Karpas-422 (cell line): ENCODE results near the gene FLT4. TPM values are rescaled to one million over a fixed set of nuclear protein-coding genes. Genes with fewer than 3 reads are reported as not detected.
A peak's percentile ranks its signal among the peaks of the same experiment; 100 is the strongest.

Source experiments
- DNase-seq: peaks from one replicate; pipeline ENCODE4 v3.0.0-alpha.2; 2015
- H2AFZ ChIP-seq: fragments of 200-600 bp; sonication (generic); 2 replicates; pipeline ENCODE4 v1.6.1; 2014; ENCODE audit warnings: antibody characterized with exemption, low read length, mixed read lengths
- H3K27ac ChIP-seq: fragments of 200-600 bp; sonication (generic); 2 replicates; pipeline ENCODE4 v1.5.1; 2014; ENCODE audit warnings: mild to moderate bottlenecking, low read length, moderate library complexity
- H3K27me3 ChIP-seq: fragments of 200-600 bp; sonication (generic); 2 replicates; pipeline ENCODE4 v1.6.1; 2014; ENCODE audit warnings: low read length, mixed read lengths
- H3K36me3 ChIP-seq: fragments of 200-600 bp; sonication (generic); 2 replicates; pipeline ENCODE4 v1.6.1; 2014; ENCODE audit warnings: low read length, mixed read lengths; ENCODE audit not compliant: insufficient read depth
- H3K4me1 ChIP-seq: fragments of 200-600 bp; sonication (generic); 2 replicates; pipeline ENCODE4 v1.6.1; 2014; ENCODE audit warnings: mild to moderate bottlenecking, low read length, mixed read lengths
- H3K4me2 ChIP-seq: fragments of 200-600 bp; sonication (generic); 2 replicates; pipeline ENCODE4 v1.6.1; 2014; ENCODE audit warnings: low read length, low read depth, mild to moderate bottlenecking; ENCODE audit not compliant: poor library complexity, severe bottlenecking
- H3K4me3 ChIP-seq: fragments of 200-600 bp; sonication (generic); 2 replicates; pipeline ENCODE4 v1.5.1; 2014; ENCODE audit warnings: mild to moderate bottlenecking, antibody characterized with exemption, low read length, mixed read lengths
- H3K79me2 ChIP-seq: fragments of 200-600 bp; sonication (generic); 2 replicates; pipeline ENCODE4 v1.6.1; 2014; ENCODE audit warnings: mild to moderate bottlenecking, low read length, mixed read lengths
- H3K9ac ChIP-seq: fragments of 200-600 bp; sonication (generic); 2 replicates; pipeline ENCODE4 v1.6.0; 2014; ENCODE audit warnings: low read length
- H3K9me2 ChIP-seq: fragments of 200-600 bp; sonication (generic), shearing (Covaris generic); replicated peaks from 2 replicates; pipeline ENCODE4 v1.6.0; 2014; ENCODE audit warnings: mild to moderate bottlenecking, low read length, moderate library complexity; ENCODE audit not compliant: insufficient read depth
- H3K9me3 ChIP-seq: fragments of 300-700, 200-600 bp; sonication (generic); 2 replicates; pipeline ENCODE4 v1.6.1; 2014; ENCODE audit warnings: low read length, mixed read lengths
- H4K20me1 ChIP-seq: fragments of 200-600 bp; sonication (generic); 2 replicates; pipeline ENCODE4 v1.6.1; 2014; ENCODE audit warnings: mild to moderate bottlenecking, antibody characterized with exemption, low read length, low read depth; ENCODE audit not compliant: insufficient read depth
- total RNA-seq: library from RNA; depleted of rRNA; stranded (reverse); fragments of >200 nt; shearing (Covaris generic); gene quantifications from 2 replicates; pipeline ENCODE4 v1.2.3, GENCODE V29; 2014; ENCODE audit warnings: low replicate concordance

Gene FLT4
- total RNA-seq, 1 experiment from 2014 or later: not detected

DNA sequence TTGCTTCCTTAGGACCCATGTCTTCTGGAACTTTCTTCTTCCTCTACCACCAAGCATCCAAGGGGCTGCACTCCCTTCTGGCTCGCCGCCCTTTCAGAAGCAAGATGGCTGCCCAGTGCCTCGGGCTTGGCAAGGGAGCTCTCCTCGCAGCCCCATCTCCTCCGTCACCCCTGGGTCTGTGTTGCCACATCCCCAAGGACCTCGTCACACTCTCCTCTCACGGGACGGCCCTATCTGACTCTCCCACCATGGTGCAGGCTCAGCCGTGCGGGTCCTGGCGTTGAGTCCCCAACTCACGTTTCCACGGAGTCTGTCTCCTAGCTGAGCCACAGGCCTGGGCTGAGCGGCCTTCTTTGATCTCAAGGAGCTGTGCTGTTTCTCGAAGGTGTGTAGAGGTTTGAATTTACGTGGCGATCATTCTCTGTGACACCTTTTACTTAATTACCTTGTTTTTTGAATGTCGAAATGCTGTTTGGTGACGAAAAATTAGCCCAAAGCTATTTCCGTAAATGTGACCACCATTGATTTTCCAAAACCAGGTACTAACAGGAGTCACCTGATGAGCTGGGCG, 43.1 kb downstream of the FLT4 start:
- DNase-seq: no peak
- no peak overlapping the region; the same call in 1 of the 2 replicates for H2AFZ ChIP-seq

DNA sequence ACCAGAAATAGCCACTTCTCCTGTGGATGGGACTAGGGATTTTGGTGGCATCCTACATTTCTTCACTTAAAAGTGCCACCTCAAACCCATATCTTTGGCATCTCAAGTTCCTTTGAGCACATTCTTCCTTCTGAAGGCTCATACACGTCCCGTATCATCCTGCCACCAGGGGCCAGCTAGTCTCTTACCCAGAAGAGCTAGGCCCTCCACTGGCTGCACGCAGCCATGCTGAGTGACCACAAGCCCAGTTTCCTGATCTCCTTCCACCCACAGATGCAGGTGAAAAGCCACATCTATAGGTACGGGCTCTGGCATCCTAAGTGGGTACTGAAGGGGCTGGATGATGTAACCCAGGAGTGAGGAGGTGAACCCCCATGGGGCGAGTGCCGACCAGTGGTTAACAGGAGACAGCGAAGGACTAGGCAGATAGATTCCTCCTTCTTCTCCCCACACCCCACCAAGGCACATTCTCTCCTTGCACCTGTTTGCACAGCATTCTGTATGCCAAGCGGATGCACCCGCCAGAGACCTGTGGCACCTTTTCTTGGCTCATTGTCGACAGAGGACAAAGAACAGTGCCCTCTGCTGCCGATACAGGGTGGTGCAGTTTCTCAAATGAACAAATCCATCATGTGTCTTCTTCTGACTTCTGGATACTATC, 43.7 kb downstream of the FLT4 start:
- Histone ChIP-seq H3K9ac (no peak overlapping the region), H3K4me2 (no peak overlapping the region), H3K4me1 (no peaks in the 10 kb centered on the region), H3K4me3 (no peak overlapping the region), H2AFZ (no peak overlapping the region), H3K27ac (no peak overlapping the region), H3K36me3 (no peaks in the 10 kb centered on the region), H3K9me2 (no peaks in the 10 kb centered on the region), H3K9me3 (no peaks in the 10 kb centered on the region), H3K27me3 (no peaks in the 10 kb centered on the region), H3K79me2 (no peaks in the 10 kb centered on the region), H4K20me1 (no peaks in the 10 kb centered on the region)
- DNase-seq: peak; percentile 84

More for the DNA sequence above, 43.1 kb downstream of the FLT4 start:
- Histone ChIP-seq H3K9ac (no peak overlapping the region), H3K4me2 (no peak overlapping the region), H3K4me3 (no peak overlapping the region), H3K27me3 (no peaks in the 10 kb centered on the region), H3K36me3 (no peaks in the 10 kb centered on the region), H3K79me2 (no peaks in the 10 kb centered on the region), H3K9me3 (no peaks in the 10 kb centered on the region), H4K20me1 (no peaks in the 10 kb centered on the region), H3K4me1 (no peaks in the 10 kb centered on the region), H3K9me2 (no peaks in the 10 kb centered on the region), H3K27ac (no peak overlapping the region)

DNA sequence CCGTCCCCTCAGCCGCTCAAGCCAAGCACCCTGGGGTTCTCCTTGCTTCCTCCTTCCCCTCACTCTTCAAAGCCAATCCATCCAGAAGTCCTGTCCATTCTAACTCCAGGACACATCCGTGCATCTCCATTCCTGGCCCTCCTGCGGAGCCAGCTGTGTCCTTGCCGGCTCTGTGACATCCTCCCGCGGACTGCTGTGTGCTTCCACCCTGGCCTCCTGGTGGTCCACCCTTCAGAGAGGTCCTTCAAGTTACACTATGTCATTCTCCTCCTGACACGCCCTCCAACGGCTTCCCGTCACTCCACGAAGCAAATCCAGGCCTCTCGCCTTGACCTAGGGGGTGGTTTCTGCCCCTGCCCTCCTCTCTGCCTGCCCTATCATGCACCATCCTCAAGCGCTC, 45.1 kb downstream of the FLT4 start:
- H2AFZ ChIP-seq: no peak overlapping the region
- H3K9me3 ChIP-seq: no peaks in the 10 kb centered on the region
- no peak overlapping the region for H3K4me3 ChIP-seq
- no peaks in the 10 kb centered on the region for H3K9me2 ChIP-seq
- DNase-seq: no peak
- H3K79me2 ChIP-seq: no peaks in the 10 kb centered on the region
- H3K9ac ChIP-seq: no peak overlapping the region
- no peak overlapping the region for H3K27ac ChIP-seq
- H3K36me3 ChIP-seq: no peaks in the 10 kb centered on the region
- no peak overlapping the region for H3K4me2 ChIP-seq
- no peaks in the 10 kb centered on the region for H4K20me1 ChIP-seq
- no peaks in the 10 kb centered on the region for H3K27me3 ChIP-seq
- H3K4me1 ChIP-seq: no peaks in the 10 kb centered on the region

DNA sequence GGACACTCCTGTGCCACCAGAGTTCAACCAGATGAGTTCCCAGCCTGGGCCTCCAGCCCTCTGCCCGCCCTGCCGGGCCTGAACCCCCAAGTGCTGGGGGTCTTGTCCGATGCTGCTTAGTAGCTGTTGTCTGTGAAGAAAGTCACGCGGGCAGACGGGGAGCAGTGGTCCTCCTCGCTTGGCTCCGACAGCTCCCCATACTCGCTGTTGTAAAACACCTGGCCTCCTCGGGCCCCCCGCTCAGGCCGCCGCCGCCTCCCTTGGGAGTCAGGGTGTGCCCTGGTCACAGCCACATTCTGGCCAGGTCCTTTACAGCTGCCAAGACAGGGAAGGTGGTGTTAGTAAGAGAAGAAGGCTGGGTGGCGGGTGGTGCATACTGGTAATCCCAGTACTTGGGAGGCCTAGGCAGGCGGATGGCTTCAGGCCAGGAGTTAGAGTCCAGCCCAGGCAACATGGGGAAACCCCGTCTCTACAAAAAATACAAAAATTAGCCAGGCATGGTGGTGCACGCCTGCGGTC, 46.3 kb downstream of the FLT4 start:
- H3K9ac ChIP-seq: no peak overlapping the region
- no peak overlapping the region for H3K4me2 ChIP-seq
- no peaks in the 10 kb centered on the region for H3K79me2 ChIP-seq
- no peaks in the 10 kb centered on the region for H4K20me1 ChIP-seq
- no peak overlapping the region for H2AFZ ChIP-seq
- no peaks in the 10 kb centered on the region for H3K4me1 ChIP-seq
- no peaks in the 10 kb centered on the region for H3K9me2 ChIP-seq
- no peak for DNase-seq
- H3K4me3 ChIP-seq: no peak overlapping the region
- no peaks in the 10 kb centered on the region for H3K36me3 ChIP-seq
- H3K27me3 ChIP-seq: no peaks in the 10 kb centered on the region
- H3K9me3 ChIP-seq: no peaks in the 10 kb centered on the region
- H3K27ac ChIP-seq: no peak overlapping the region

DNA sequence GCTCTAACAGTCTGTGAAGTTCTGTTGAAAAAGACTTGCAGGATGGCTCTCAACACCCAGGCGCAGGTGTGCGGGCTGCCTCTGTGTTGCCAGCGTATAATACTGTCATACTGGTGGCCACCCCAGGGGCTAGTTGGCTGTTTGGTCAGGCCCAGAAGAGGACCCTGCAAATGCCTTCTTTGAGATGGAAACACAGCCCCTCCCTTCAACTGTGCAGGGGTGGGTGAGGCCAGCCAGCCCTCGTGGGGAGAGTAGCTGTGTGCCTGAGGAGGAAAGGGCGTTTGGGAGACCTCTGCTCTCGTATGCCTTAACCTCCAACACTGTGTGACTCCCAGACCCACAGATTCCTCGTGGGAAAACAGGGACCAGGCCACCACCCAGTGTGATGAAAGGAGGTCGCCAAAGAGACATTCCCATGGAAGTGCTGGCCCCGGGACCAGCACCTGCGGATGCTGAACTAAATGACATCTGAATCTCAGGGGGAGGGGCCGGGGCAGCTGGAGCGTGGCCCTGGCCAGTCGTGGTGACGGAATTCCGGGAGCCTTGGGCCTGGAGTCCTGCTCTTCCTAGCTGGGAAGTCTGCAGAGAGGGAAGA, 46.8 kb downstream of the FLT4 start:
- Histone ChIP-seq H3K4me1 (no peaks in the 10 kb centered on the region), H3K36me3 (no peaks in the 10 kb centered on the region), H3K27ac (no peak overlapping the region), H2AFZ (no peak overlapping the region), H4K20me1 (no peaks in the 10 kb centered on the region), H3K79me2 (no peaks in the 10 kb centered on the region), H3K9me2 (no peaks in the 10 kb centered on the region), H3K9ac (no peak overlapping the region), H3K4me2 (no peak overlapping the region), H3K9me3 (no peaks in the 10 kb centered on the region), H3K4me3 (no peak overlapping the region), H3K27me3 (no peaks in the 10 kb centered on the region)
- no peak for DNase-seq

DNA sequence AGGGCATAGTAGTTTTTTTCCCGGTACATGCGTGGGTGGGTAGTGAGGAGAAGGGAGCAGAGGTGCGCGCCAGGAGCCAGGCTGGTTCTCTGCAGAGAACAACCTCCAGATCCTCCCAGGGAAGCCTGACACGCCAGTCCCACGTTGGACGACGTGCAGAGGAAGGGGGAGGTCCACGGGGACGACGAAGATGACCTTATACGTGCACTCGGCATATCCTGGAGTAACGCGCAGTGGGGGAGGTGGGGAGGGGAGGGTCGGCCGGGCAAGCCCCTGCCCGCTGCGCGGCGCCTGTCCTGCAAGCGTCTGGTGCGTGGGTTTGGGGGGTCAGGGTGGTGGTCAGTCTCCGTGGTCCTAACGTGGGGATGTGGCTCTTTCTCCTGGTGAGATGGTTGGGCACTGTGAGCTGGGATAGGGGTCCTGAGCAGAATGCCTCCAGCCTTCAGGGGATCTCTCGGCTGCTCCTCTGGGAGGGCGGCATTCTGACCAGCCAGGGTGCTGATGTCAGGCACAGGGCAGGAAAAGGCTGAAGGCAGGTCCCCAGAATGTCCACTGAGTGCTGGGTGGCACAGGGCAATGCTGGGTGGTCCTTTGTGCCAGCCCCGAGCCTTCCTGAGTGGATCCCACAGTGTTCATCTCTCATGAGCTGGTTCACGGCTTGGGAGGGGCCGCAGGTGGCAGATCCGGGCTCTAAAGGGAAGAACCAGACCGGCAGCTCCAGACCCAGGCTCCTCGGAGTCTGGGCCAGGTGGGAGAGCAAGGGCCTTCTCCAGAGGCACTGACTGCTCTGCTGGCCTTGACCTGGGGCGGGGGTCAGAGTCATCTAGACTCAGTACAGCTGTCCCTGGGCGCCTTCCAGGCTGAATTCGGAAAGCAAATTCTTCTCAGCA, 47.6 kb downstream of the FLT4 start:
- Histone ChIP-seq H4K20me1 (no peaks in the 10 kb centered on the region), H3K4me1 (no peaks in the 10 kb centered on the region), H2AFZ (no peak overlapping the region), H3K4me2 (no peak overlapping the region), H3K9me3 (no peaks in the 10 kb centered on the region), H3K79me2 (no peaks in the 10 kb centered on the region), H3K27ac (no peak overlapping the region), H3K9ac (no peak overlapping the region), H3K4me3 (no peak overlapping the region), H3K36me3 (no peaks in the 10 kb centered on the region), H3K9me2 (no peaks in the 10 kb centered on the region), H3K27me3 (no peaks in the 10 kb centered on the region)
- no peak for DNase-seq

DNA sequence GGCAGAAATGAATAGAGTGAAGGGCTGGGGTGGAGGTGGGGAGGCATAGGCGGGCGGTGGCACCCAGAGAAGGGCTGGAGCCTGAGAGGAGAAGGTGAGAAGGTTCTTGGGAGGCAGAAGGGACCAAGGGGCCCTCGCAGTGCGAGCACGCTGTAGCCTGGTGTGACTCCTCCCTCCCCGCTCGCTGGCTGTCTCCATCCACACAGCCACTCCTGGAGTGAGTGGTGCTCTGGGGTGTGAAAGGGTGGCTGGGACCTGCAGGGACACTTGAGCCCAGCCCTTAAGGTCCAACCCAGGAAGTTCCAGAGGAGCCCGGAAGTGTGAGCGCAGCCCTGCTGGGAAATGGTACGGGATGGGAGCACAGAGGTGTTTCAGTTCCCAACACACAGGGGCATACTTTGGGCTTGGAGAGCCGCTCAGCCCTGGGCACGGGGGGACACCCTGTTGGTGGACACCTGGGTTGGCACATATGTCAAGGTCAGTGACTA, 48.8 kb downstream of the FLT4 start:
- no peaks in the 10 kb centered on the region for H3K9me3 ChIP-seq
- H3K36me3 ChIP-seq: no peaks in the 10 kb centered on the region
- H3K4me2 ChIP-seq: no peak overlapping the region
- no peaks in the 10 kb centered on the region for H3K27me3 ChIP-seq
- no peaks in the 10 kb centered on the region for H3K4me1 ChIP-seq
- no peaks in the 10 kb centered on the region for H3K9me2 ChIP-seq
- H3K4me3 ChIP-seq: no peak overlapping the region
- H2AFZ ChIP-seq: no peak overlapping the region
- no peak overlapping the region for H3K27ac ChIP-seq
- DNase-seq: no peak
- no peaks in the 10 kb centered on the region for H3K79me2 ChIP-seq
- H3K9ac ChIP-seq: no peak overlapping the region
- no peaks in the 10 kb centered on the region for H4K20me1 ChIP-seq
